ENCODE data around the gene GALR3. TPM values are rescaled to one million over a fixed set of nuclear protein-coding genes. Genes with fewer than 3 reads are reported as not detected.

GALR3 gene
- polyA plus RNA-seq, 3 donors, result not detected

DNA sequence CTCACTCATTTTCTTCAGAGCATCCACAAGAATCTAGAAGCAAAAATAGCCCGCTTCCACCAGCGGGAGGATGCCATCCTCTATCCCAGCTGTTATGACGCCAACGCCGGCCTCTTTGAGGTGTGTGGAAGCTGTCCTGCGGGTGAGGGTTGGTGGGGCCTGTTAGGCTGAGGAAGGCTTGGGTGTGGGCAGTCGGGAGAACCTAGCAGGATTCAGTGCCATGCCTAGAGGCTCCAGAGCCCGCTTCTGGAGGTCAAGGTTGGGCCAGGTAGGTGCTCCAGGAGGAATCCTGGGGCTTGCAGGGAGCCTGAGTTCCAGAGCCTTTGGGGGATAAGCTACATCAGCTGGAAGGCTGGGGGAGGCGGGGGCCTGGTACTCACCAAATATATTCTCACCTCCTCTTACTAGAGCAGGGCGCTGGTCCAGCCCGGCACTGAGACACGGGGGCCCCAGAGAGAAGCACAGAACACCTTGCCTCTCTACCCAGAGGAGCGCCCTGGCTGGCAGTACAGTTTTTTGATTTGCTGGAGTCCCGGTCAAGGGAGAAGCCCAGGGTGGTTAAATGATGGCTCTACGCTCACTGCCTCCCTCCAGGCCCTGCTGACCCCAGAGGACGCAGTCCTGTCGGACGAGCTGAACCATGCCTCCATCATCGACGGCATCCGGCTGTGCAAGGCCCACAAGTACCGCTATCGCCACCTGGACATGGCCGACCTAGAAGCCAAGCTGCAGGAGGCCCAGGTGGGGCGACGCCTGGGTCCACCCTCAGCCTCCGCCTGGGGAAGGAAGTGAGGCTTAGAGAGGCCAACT, 10.1 kb upstream of the GALR3 start:
- no peak overlapping the region for H3K4me2 ChIP-seq (replicated peaks; ENCODE audit: extremely low read depth, low read length, poor library complexity, severe bottlenecking)
- H3K27ac ChIP-seq (ENCODE audit: low read depth in 1 of 2, low read length in 2 of 2), result no peak overlapping the region
- H3K27ac Mint-ChIP-seq, result no peak overlapping the region
- TF ChIP-seq CTCF (IDR thresholded peaks at IDR 0.05), result no peak
- no peaks in the 10 kb centered on the region for H4K20me1 ChIP-seq (ENCODE audit: insufficient read depth, low read length)
- H2AFZ ChIP-seq (ENCODE audit: insufficient read depth, low read depth, low read length, poor library complexity, severe bottlenecking), result no peak overlapping the region
- no peaks in the 10 kb centered on the region for H3K36me3 ChIP-seq (replicated peaks in 1 of 2; ENCODE audit: control insufficient read depth in 1 of 2, insufficient read depth in 2 of 2, low read length in 2 of 2)
- no peak overlapping the region for H3K4me3 ChIP-seq (replicated peaks in 1 of 3; ENCODE audit: low read depth in 2 of 3, low read length in 3 of 3)
- H3K27me3 ChIP-seq (ENCODE audit: control insufficient read depth in 2 of 2, insufficient read depth in 2 of 2, low read length in 2 of 2), result peaks cover 5 to 9% of the 10 kb centered on the region in 2 donors
- intact Hi-C loops (cut with micrococcal nuclease), result loop anchor here in 1 of 2 donors (10.0 kb wide), 1 partner anchor 152 kb away; no protein-coding TSS in a partner anchor
- peaks cover 0 to 2% (median 0%) of the 10 kb centered on the region in 7 donors for H3K9me3 Mint-ChIP-seq
- H3K4me3 Mint-ChIP-seq, result no peak overlapping the region
- H3K9me3 ChIP-seq (replicated peaks in 1 of 2; ENCODE audit: control insufficient read depth in 1 of 2, insufficient read depth in 1 of 2, low read length in 2 of 2), result no peaks in the 10 kb centered on the region
- 96% methylated on average over 18 of the region's 27 CpGs for WGBS (ENCODE audit: insufficient coverage)
- no peak overlapping the region for H3K9ac ChIP-seq (ENCODE audit: insufficient read depth, low read length, poor library complexity, severe bottlenecking)
- peaks cover 12% of the 10 kb centered on the region for H3K4me1 Mint-ChIP-seq
- DNase-seq, result no peak
- no peaks in the 10 kb centered on the region for H3K36me3 Mint-ChIP-seq
- H3K4me1 ChIP-seq (ENCODE audit: control insufficient read depth in 1 of 2, insufficient read depth in 2 of 2, low read length in 2 of 2), result peaks cover 9 to 15% of the 10 kb centered on the region in 2 donors
- H3K79me2 ChIP-seq (ENCODE audit: insufficient read depth, low read length), result no peaks in the 10 kb centered on the region
- peaks cover 16 to 19% (median 17%) of the 10 kb centered on the region in 3 donors for H3K27me3 Mint-ChIP-seq (ENCODE audit: low read depth in 3 of 3)

- H3K9ac ChIP-seq (ENCODE audit: insufficient read depth, low read length, poor library complexity, severe bottlenecking), result no peak overlapping the region
- no peaks in the 10 kb centered on the region for H3K36me3 ChIP-seq (replicated peaks in 1 of 2; ENCODE audit: control insufficient read depth in 1 of 2, insufficient read depth in 2 of 2, low read length in 2 of 2)
- DNase-seq, result no peak
- no peaks in the 10 kb centered on the region for H3K9me3 ChIP-seq (replicated peaks in 1 of 2; ENCODE audit: control insufficient read depth in 1 of 2, insufficient read depth in 1 of 2, low read length in 2 of 2)
- Mint-ChIP-seq H3K27ac (no peak overlapping the region), H3K9me3 (peaks cover 0 to 7% (median 0%) of the 10 kb centered on the region in 7 donors), H3K27me3 (ENCODE audit: low read depth in 3 of 3) (peaks cover 25 to 31% (median 28%) of the 10 kb centered on the region in 3 donors), H3K4me1 (peaks cover 17% of the 10 kb centered on the region), H3K4me3 (no peak overlapping the region), H3K36me3 (no peaks in the 10 kb centered on the region)
- no peak overlapping the region for H3K27ac ChIP-seq (ENCODE audit: low read depth in 1 of 2, low read length in 2 of 2)
- intact Hi-C loops (cut with micrococcal nuclease), result loop anchor here (5.0 to 10.0 kb wide), 2 partner anchors 149 to 152 kb away; no protein-coding TSS in a partner anchor
- TF ChIP-seq CTCF (IDR thresholded peaks at IDR 0.05), result no peak
- WGBS (ENCODE audit: insufficient coverage), result 96% methylated on average over 7 of the region's 12 CpGs
- H3K4me3 ChIP-seq (replicated peaks in 1 of 3; ENCODE audit: low read depth in 2 of 3, low read length in 3 of 3), result no peak overlapping the region
- H3K27me3 ChIP-seq (ENCODE audit: control insufficient read depth in 2 of 2, insufficient read depth in 2 of 2, low read length in 2 of 2), result peaks cover 7 to 26% of the 10 kb centered on the region in 2 donors
- no peak overlapping the region for H3K4me2 ChIP-seq (replicated peaks; ENCODE audit: extremely low read depth, low read length, poor library complexity, severe bottlenecking)
- H3K79me2 ChIP-seq (ENCODE audit: insufficient read depth, low read length), result no peaks in the 10 kb centered on the region
- H3K4me1 ChIP-seq (ENCODE audit: control insufficient read depth in 1 of 2, insufficient read depth in 2 of 2, low read length in 2 of 2), result peaks cover 16 to 20% of the 10 kb centered on the region in 2 donors
- no peaks in the 10 kb centered on the region for H4K20me1 ChIP-seq (ENCODE audit: insufficient read depth, low read length)
- no peak overlapping the region for H2AFZ ChIP-seq (ENCODE audit: insufficient read depth, low read depth, low read length, poor library complexity, severe bottlenecking)
Measured at GRCh38 chr22:37815593-37815992, 7.6 kb upstream of the GALR3 start.

All from CD14-positive monocyte (primary cell).